ENCODE measurements around the gene CYSRT1.

DNA sequence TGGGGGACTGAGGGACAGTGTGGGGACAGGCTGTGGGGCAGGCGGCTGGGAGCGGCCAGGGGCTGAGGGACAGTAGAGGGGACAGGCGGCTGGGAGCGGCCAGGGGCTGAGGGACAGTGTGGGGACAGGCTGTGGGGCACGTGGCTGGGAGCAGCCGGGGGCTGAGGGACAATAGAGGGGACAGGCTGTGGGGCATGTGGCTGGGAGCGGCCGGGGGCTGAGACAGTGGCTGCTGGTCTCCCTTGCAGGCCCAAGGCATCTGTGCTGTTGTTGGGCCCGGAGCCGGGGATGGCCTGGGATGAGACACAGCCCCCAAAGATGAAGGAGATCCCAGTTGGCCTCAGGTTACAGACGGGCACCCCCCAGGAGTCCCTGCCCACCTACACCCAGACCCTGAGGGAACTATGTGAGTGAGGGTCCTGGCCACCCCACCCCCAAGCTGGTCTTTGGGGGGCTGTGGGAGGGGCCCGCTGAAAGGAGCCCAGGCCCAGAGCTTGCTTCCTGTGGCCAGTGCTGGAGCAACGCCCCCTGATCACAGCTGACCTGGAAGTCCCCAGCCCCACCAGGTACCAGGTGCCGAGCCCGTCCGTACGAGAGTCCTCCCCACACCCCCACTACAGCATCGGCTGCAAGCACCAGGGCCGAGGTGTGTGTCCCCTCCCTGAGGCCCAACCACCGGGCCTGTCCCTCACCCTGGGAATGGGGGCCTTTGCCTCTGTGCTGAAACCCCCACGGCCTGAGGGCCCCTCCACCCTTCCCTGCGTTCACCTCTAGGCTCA, 26.7 kb downstream of the CYSRT1 start:
- TF ChIP-seq FOXM1 (IDR thresholded peaks at IDR 0.05; ENCODE audit: borderline replicate concordance) (no peak), TARDBP (IDR thresholded peaks at IDR 0.05) (no peak), ZNF384 (IDR thresholded peaks at IDR 0.05) (no peak), SP1 (IDR thresholded peaks at IDR 0.05) (no peak), ELF4 (IDR thresholded peaks at IDR 0.05) (no peak), L3MBTL2 (conservative IDR thresholded peaks at IDR 0.05) (no peak), NFRKB (IDR thresholded peaks at IDR 0.05) (no peak)

All from HEK293T (cell line).